OCI-LY7 (cell line): ENCODE data around the gene NUDT22. TPM values are rescaled to one million over a fixed set of nuclear protein-coding genes. Genes with fewer than 3 reads are reported as not detected.
A peak's percentile ranks its signal among the peaks of the same experiment; 100 is the strongest.
"Not testable (repeated sequence)": the region's sequence is repeated elsewhere in the genome, so short reads cannot be mapped to it uniquely, and the experiment has no call there.

Experiments used
- BruUV-seq: library from RNA; stranded (reverse); fragments of 400-500 nt; replicated peaks from 2 replicates; lab custom pipeline; 2021; lab: Mats Ljungman, UMichigan
- CTCF ChIA-PET: fragments of 300-600 bp; sonication (Branson Sonifier 250); formaldehyde crosslinking; loops from one replicate; lab custom pipeline; 2022; ENCODE audit warnings: antibody characterized with exemption; ENCODE audit not compliant: unreplicated experiment; lab: Charles Lee
- POLR2A ChIA-PET: fragments of 300-600 bp; sonication (Branson Sonifier 250); formaldehyde crosslinking; loops from one replicate; lab custom pipeline; 2022; ENCODE audit warnings: antibody characterized with exemption; lab: Charles Lee
- DNase-seq: peaks from one replicate; pipeline ENCODE4 v3.0.0-alpha.2; 2015; ENCODE audit warnings: low spot score
- H2AFZ ChIP-seq: fragments of 200-600 bp; sonication (generic), shearing (Covaris generic); 2 replicates; pipeline ENCODE4 v1.6.1; 2014; ENCODE audit warnings: mild to moderate bottlenecking, antibody characterized with exemption, low read length, moderate library complexity
- H3K27ac ChIP-seq: fragments of 200-600 bp; sonication (generic); 2 replicates; pipeline ENCODE4 v1.5.1; 2014; ENCODE audit warnings: mixed run types, low read depth, mild to moderate bottlenecking, moderate library complexity, low read length, inconsistent platforms; ENCODE audit not compliant: poor library complexity, severe bottlenecking
- H3K36me3 ChIP-seq: fragments of 200-600 bp; sonication (generic); 2 replicates; pipeline ENCODE4 v1.6.1; 2014; ENCODE audit warnings: mild to moderate bottlenecking, antibody characterized with exemption, low read length, moderate library complexity, mixed read lengths; ENCODE audit not compliant: insufficient read depth
- H3K4me1 ChIP-seq: fragments of 200-600 bp; sonication (generic); 2 replicates; pipeline ENCODE4 v1.5.1; 2014; ENCODE audit warnings: mild to moderate bottlenecking, low read length; ENCODE audit not compliant: insufficient read depth, poor library complexity, severe bottlenecking
- H3K4me2 ChIP-seq: fragments of 200-600 bp; sonication (generic); 2 replicates; pipeline ENCODE4 v1.6.1; 2014; ENCODE audit warnings: mild to moderate bottlenecking, low read length
- H3K4me3 ChIP-seq: fragments of 200-600 bp; sonication (generic); 2 replicates; pipeline ENCODE4 v1.5.1; 2014; ENCODE audit warnings: mild to moderate bottlenecking, low read depth, low read length; ENCODE audit not compliant: poor library complexity, severe bottlenecking
- H3K79me2 ChIP-seq: fragments of 200-600 bp; sonication (generic); 2 replicates; pipeline ENCODE4 v1.6.1; 2016; ENCODE audit warnings: low read depth, mild to moderate bottlenecking, low read length, moderate library complexity, mixed read lengths; ENCODE audit not compliant: insufficient read depth
- H3K9me2 ChIP-seq: fragments of 200-600 bp; sonication (generic); 2 replicates; pipeline ENCODE4 v1.6.1; 2016; ENCODE audit warnings: mild to moderate bottlenecking, low read length, mixed read lengths; ENCODE audit not compliant: insufficient read depth
- H3K9me3 ChIP-seq: fragments of 200-600 bp; sonication (generic); 2 replicates; pipeline ENCODE4 v1.6.1; 2014; ENCODE audit warnings: mild to moderate bottlenecking, mixed run types, low read length, mixed read lengths
- H4K20me1 ChIP-seq: fragments of 200-600 bp; sonication (generic); 2 replicates; pipeline ENCODE4 v1.6.1; 2014; ENCODE audit warnings: mild to moderate bottlenecking, antibody characterized with exemption, low read length, moderate library complexity, mixed read lengths; ENCODE audit not compliant: insufficient read depth
- EZH2phosphoT487 ChIP-seq: fragments of 200-600 bp; sonication (generic); IDR thresholded peaks from 2 replicates; pipeline ENCODE4 v1.6.1; 2018; ENCODE audit warnings: low read depth, borderline replicate concordance, mild to moderate bottlenecking, mixed run types, antibody characterized with exemption, low read length, moderate library complexity, mixed read lengths
- intact Hi-C: fragments of 100-400 bp; cut with micrococcal nuclease; formaldehyde crosslinking; loops from one replicate; pipeline ENCODE4 v1.10.0; 2022; ENCODE audit not compliant: unreplicated experiment
- total RNA-seq, 2 experiments: library from RNA; depleted of rRNA in 1 of 2; stranded (reverse); fragments of >200 nt in 1 of 2; shearing (Covaris generic) in 1 of 2; gene quantifications; 2 replicates each; pipeline ENCODE4 v1.2.3, GENCODE V29; 2014 to 2022
- TF ChIP-seq, protein P1 (sequence below): fragments of 200-600 bp; sonication (generic); conservative IDR thresholded peaks from 2 replicates; pipeline ENCODE4 v1.5.1; 2014; ENCODE audit warnings: mild to moderate bottlenecking, antibody characterized with exemption, low read length, moderate library complexity, mixed read lengths

The NUDT22 gene
- total RNA-seq, 2 experiments from 2014 or later, result 81.4 to 98.4 TPM

DNA sequence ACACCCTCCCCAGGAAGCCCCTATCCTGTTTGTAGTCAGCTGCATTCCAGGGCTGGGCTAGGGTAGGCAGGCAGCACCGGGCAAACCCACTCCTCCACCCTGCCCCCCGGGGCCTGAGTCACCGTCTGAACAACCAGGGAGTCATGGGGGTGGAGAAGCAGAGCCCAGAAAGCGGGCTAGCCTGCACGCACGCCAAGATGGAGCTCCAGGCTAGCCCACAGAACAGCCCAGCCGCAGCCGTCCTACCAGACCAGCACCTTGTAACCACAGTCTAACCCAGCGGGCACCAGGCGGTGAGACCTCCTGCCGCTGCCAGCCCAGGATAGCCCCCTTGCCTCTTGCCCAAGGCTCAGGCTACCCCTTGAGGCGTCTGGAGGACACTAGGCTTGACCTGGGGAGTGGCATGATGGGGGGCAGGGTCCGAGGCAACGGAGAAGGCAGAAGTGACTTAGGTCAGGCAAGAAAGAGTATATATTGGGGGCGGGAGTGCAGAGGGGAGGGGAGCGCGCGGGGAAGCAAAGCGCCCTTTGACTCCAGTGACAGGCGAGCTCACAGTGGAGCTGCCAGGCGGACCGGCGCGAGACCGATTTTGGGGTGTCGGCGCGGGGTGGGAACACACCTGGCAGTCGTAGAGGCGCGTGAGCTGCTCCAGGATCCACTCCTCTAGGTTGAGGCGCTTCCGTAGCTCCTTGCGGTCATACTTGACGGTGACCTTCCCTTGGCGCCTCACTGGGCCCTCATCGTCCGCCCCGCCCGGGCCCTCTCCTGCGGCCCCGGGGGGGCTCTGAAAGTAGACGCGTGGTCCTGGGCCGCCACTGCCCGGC, 19.9 kb downstream of the NUDT22 start:
- TF ChIP-seq EZH2phosphoT487, result no peak
- TF ChIP-seq, protein P1, sequence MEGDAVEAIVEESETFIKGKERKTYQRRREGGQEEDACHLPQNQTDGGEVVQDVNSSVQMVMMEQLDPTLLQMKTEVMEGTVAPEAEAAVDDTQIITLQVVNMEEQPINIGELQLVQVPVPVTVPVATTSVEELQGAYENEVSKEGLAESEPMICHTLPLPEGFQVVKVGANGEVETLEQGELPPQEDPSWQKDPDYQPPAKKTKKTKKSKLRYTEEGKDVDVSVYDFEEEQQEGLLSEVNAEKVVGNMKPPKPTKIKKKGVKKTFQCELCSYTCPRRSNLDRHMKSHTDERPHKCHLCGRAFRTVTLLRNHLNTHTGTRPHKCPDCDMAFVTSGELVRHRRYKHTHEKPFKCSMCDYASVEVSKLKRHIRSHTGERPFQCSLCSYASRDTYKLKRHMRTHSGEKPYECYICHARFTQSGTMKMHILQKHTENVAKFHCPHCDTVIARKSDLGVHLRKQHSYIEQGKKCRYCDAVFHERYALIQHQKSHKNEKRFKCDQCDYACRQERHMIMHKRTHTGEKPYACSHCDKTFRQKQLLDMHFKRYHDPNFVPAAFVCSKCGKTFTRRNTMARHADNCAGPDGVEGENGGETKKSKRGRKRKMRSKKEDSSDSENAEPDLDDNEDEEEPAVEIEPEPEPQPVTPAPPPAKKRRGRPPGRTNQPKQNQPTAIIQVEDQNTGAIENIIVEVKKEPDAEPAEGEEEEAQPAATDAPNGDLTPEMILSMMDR, result no peak
- TSS peak; percentile 84 for BruUV-seq
- H3K79me2 ChIP-seq, result peaks cover 28% of the 10 kb centered on the region
- peaks cover 55% of the 10 kb centered on the region for H3K4me1 ChIP-seq
- no peaks in the 10 kb centered on the region for H3K9me2 ChIP-seq
- H3K36me3 ChIP-seq, result peaks cover 29% of the 10 kb centered on the region
- H3K9me3 ChIP-seq, result no peaks in the 10 kb centered on the region
- H3K4me2 ChIP-seq, result peak overlapping the region; percentile 81
- CTCF ChIA-PET, result interaction anchor here (1.0 to 1.4 kb wide), 2 partner anchors 40 to 72 kb away, joined by 3 read pairs; partner anchors contain the start of genes PRDX5 and TRMT112
- peak overlapping the region; percentile 88 for H3K4me3 ChIP-seq
- POLR2A ChIA-PET, result interaction anchor here (0.9 to 2.0 kb wide), 4 partner anchors 19 to 40 kb away, joined by 3 to 8 read pairs (median 4); partner anchors contain the start of genes FERMT3, NUDT22 and TRPT1
- no peak overlapping the region for H2AFZ ChIP-seq
- H3K27ac ChIP-seq, result peak overlapping the region; percentile 69
- DNase-seq, result peak; percentile 64
- H4K20me1 ChIP-seq, result no peaks in the 10 kb centered on the region
- intact Hi-C loops, result loop anchor here (1.0 kb wide), 1 partner anchor 23 kb away; no protein-coding TSS in a partner anchor

DNA sequence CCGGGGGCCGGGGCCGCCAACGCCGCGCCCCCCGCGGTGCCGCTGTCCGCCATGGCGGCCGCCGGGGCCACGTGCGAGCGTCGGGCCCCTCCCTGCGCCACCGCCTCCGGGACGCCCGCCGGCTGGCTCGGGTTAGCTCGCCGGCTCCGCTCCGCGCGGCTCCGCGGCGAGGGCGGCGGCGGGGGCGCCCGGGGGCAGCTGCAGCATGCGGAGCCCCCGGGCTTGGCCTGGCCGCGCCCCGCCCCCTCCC, 20.5 kb downstream of the NUDT22 start:
- H3K4me1 ChIP-seq, result peaks cover 57% of the 10 kb centered on the region
- not testable (repeated sequence) for H2AFZ ChIP-seq

DNA sequence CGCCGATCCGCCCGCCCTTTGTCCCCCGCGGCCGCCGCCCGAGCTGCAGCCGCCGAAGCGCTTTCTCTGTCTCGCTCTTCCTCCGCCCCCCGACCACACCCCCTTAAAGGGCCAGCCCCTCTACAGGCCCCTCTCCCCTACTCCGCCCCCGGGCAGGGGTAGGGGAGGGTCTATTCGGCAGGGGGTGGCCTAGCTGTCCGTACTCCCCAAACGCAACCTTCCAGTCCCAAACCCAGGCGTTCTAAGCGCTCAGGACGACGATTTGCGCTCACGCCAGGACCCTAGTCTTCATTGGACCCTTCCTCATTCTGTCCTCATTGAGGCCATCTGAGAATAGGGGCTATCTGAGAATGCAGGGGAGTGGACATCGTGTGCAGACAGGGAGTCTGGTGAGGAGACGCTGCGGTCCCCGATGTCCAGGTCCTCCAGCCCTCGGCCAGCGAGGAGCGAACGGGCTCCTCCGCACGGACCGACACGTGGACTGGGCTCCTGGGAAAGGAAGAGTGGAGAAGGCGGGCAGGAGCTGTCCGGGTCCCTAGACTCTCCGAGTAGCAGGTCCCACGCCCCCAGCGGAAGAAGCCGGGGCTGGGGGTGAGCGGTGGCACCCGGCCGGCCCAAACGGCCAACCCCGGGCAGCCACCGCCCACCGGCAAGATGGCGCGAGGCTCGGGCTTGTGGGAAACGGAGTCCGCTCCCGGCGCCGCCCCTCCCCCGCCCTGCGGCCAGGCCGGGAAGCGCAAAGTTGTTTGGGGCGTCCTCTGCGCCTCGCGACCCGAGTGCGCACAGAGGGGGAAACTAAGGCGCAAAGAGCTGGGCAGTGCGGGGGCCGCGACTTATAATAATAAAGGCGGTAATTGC, 21.0 kb downstream of the NUDT22 start, which contains the start of gene PPP1R14B:
Gene PPP1R14B (minus strand): TSS at position 73 of the 858 bp plus-strand sequence. CDS start 270 bp downstream, outside the sequence.
- peaks cover 60% of the 10 kb centered on the region for H3K4me1 ChIP-seq
- H3K4me2 ChIP-seq, result peak within 1 kb of the TSS; percentile 95
- ChIA-PET POLR2A (interaction anchor here (0.8 to 2.0 kb wide), 3 partner anchors 18 to 41 kb away, joined by 3 to 8 read pairs (median 3); partner anchors contain the start of genes FERMT3 and NUDT22), CTCF (no interaction called here)
- peak within 1 kb of the TSS; percentile 69 for H3K27ac ChIP-seq
- H3K9me3 ChIP-seq, result no peaks in the 10 kb centered on the region
- peaks cover 23% of the 10 kb centered on the region for H3K79me2 ChIP-seq
- no TSS peak for BruUV-seq
- peak; percentile 85 for DNase-seq
- no peaks in the 10 kb centered on the region for H4K20me1 ChIP-seq
- no peaks in the 10 kb centered on the region for H3K9me2 ChIP-seq
- peak within 1 kb of the TSS; percentile 88 for H2AFZ ChIP-seq
- TF ChIP-seq, protein P1, result no peak
- no peak for TF ChIP-seq EZH2phosphoT487
- H3K36me3 ChIP-seq, result peaks cover 29% of the 10 kb centered on the region
- H3K4me3 ChIP-seq, result peak within 1 kb of the TSS; percentile 88
- intact Hi-C loops, result loop anchor here (1.0 kb wide), 1 partner anchor 22 kb away; no protein-coding TSS in a partner anchor

More for the DNA sequence above, 20.5 kb downstream of the NUDT22 start:
- DNase-seq, BruUV-seq, H3K9me3 ChIP-seq, H3K9me2 ChIP-seq, H3K4me2 ChIP-seq, H3K27ac ChIP-seq, CTCF ChIA-PET, H4K20me1 ChIP-seq: not testable (repeated sequence)
- Histone ChIP-seq H3K36me3 (peaks cover 29% of the 10 kb centered on the region), H3K79me2 (peaks cover 28% of the 10 kb centered on the region), H3K4me3 (peak overlapping the region; percentile 88)
- intact Hi-C loops, result loop anchor here (1.0 kb wide), 1 partner anchor 23 kb away; no protein-coding TSS in a partner anchor
- POLR2A ChIA-PET, result interaction anchor here (0.9 to 2.0 kb wide), 2 partner anchors 20 to 40 kb away, joined by 3 to 8 read pairs; partner anchors contain the start of genes FERMT3 and NUDT22
